GM12878 (cell line): ENCODE measurements around the gene ESPNL. TPM values are rescaled to one million over a fixed set of nuclear protein-coding genes. Genes with fewer than 3 reads are reported as not detected.

ENCODE experiments used
- ATAC-seq: fragments of 200-7000 bp; cut with Tn5 transposase; 3 replicates; pipeline ENCODE4 v1.9.1; 2020; ENCODE audit warnings: mild to moderate bottlenecking, moderate library complexity
- BruUV-seq: library from RNA; stranded (reverse); fragments of 400-500 nt; replicated peaks from 2 replicates; lab custom pipeline; 2021; lab: Mats Ljungman, UMichigan
- CTCF ChIA-PET: fragments of 300-600 bp; sonication (Branson Sonifier 250); formaldehyde crosslinking; extraction: SDS; loops from one replicate; lab custom pipeline; 2021; ENCODE audit warnings: inconsistent platforms; lab: Yijun Ruan, JAX
- POLR2A ChIA-PET: fragments of 350-600 bp; formaldehyde crosslinking; extraction: SDS; loops from one replicate; lab custom pipeline; 2021; ENCODE audit warnings: inconsistent platforms; lab: Charles Lee
- RAD21 ChIA-PET: fragments of 300-600 bp; sonication (Branson Sonifier 250); formaldehyde crosslinking; loops from one replicate; lab custom pipeline; 2023; ENCODE audit warnings: antibody characterized with exemption; ENCODE audit not compliant: unreplicated experiment; lab: Charles Lee
- SMC1A ChIA-PET: fragments of 300-600 bp; sonication (Branson Sonifier 250); formaldehyde crosslinking; loops from one replicate; lab custom pipeline; 2023; ENCODE audit not compliant: unreplicated experiment, uncharacterized antibody; lab: Charles Lee
- DNase-seq: peaks from one replicate; pipeline ENCODE4 v3.0.0-alpha.2; 2011; ENCODE audit warnings: low read depth, low spot score
- FAIRE-seq: peaks from 3 replicates; lab custom pipeline; 2011; peaks lifted over from hg19 to GRCh38; lab: Jason Lieb, UNC
- H2AFZ ChIP-seq: 2 replicates; pipeline ENCODE4 v1.6.0; 2011; ENCODE audit warnings: low read depth, low read length, control low read depth; ENCODE audit not compliant: control insufficient read depth
- H3K27ac ChIP-seq: 2 replicates; pipeline ENCODE4 v1.5.1; 2011; ENCODE audit warnings: control low read depth; ENCODE audit not compliant: control insufficient read depth, insufficient read depth
- H3K27me3 ChIP-seq, 2 experiments: replicated peaks in 1 of 2; 2 replicates each; pipeline versions ENCODE4 v1.6.0 to v1.6.1; 2011; ENCODE audit warnings: low read length in 1 of 2; ENCODE audit not compliant: control insufficient read depth in 2 of 2, insufficient read depth in 2 of 2
- H3K36me3 ChIP-seq, 2 experiments: 2 replicates each; pipeline ENCODE4 v1.5.1; 2011; ENCODE audit warnings: low read length in 1 of 2; ENCODE audit not compliant: control insufficient read depth in 2 of 2, insufficient read depth in 2 of 2
- H3K4me1 ChIP-seq: 2 replicates; pipeline ENCODE4 v1.6.1; 2011; ENCODE audit warnings: mild to moderate bottlenecking, low read length, moderate library complexity, mixed read lengths; ENCODE audit not compliant: control insufficient read depth, insufficient read depth
- H3K4me2 ChIP-seq: 2 replicates; pipeline ENCODE4 v1.6.0; 2011; ENCODE audit warnings: control low read depth; ENCODE audit not compliant: control insufficient read depth, insufficient read depth
- H3K4me3 ChIP-seq: fragments of 200-600 bp; sonication (generic); 2 replicates; pipeline ENCODE4 v1.5.1; 2016
- H3K79me2 ChIP-seq: 2 replicates; pipeline ENCODE4 v1.6.0; 2011; ENCODE audit warnings: low read length; ENCODE audit not compliant: control insufficient read depth, insufficient read depth
- H3K9ac ChIP-seq: 2 replicates; pipeline ENCODE4 v1.8.0; 2011; ENCODE audit warnings: low read length, control low read depth, mixed read lengths; ENCODE audit not compliant: control insufficient read depth, insufficient read depth
- H3K9me3 ChIP-seq: replicated peaks from 3 replicates; pipeline ENCODE4 v1.5.1; 2011; ENCODE audit warnings: mild to moderate bottlenecking, low read length; ENCODE audit not compliant: control insufficient read depth, insufficient read depth
- H4K20me1 ChIP-seq: 2 replicates; pipeline ENCODE4 v1.6.0; 2011; ENCODE audit not compliant: control insufficient read depth, insufficient read depth
- BMI1 ChIP-seq: fragments of 450-650 bp; IDR thresholded peaks from 2 replicates; pipeline ENCODE4 v1.6.1; 2016; ENCODE audit warnings: mild to moderate bottlenecking, moderate library complexity, borderline replicate concordance
- IKZF2 ChIP-seq, 2 experiments: fragments of 450-650 bp; IDR thresholded peaks; 2 replicates each; pipeline ENCODE4 v1.6.1; 2017; ENCODE audit warnings: mild to moderate bottlenecking in 2 of 2, moderate library complexity in 2 of 2
- JUNB ChIP-seq: IDR thresholded peaks from 2 replicates; pipeline ENCODE4 v1.6.1; 2016; ENCODE audit warnings: antibody characterized with exemption, mild to moderate bottlenecking
- NFXL1 ChIP-seq: fragments of 450-650 bp; IDR thresholded peaks from 2 replicates; pipeline ENCODE4 v1.6.1; 2017; ENCODE audit warnings: antibody characterized with exemption, mild to moderate bottlenecking, borderline replicate concordance
- PML ChIP-seq: IDR thresholded peaks from 2 replicates; pipeline ENCODE4 v1.6.1; 2012; ENCODE audit warnings: low read length, inconsistent platforms
- RELA ChIP-seq: fragments of 450-650 bp; IDR thresholded peaks from 2 replicates; pipeline ENCODE4 v1.8.0; 2014; ENCODE audit warnings: borderline replicate concordance; ENCODE audit not compliant: partially characterized antibody
- RFX5 ChIP-seq: IDR thresholded peaks from 2 replicates; pipeline ENCODE4 v1.6.1; 2011; ENCODE audit warnings: low read depth, low read length, improper control_type of control experiment
- SMAD1 ChIP-seq: fragments of 450-650 bp; IDR thresholded peaks from 2 replicates; pipeline ENCODE4 v1.6.1; 2018; ENCODE audit warnings: mild to moderate bottlenecking, low read depth; ENCODE audit not compliant: partially characterized antibody
- SMC3 ChIP-seq: IDR thresholded peaks from 2 replicates; pipeline ENCODE4 v1.6.1; 2011; ENCODE audit warnings: low read length, improper control_type of control experiment, borderline replicate concordance
- SP1 ChIP-seq: IDR thresholded peaks from one replicate; pipeline ENCODE4 v1.6.1; 2011; ENCODE audit warnings: low read depth, low read length
- STAT3 ChIP-seq: IDR thresholded peaks from 2 replicates; pipeline ENCODE4 v1.6.1; 2011; ENCODE audit warnings: low read depth, low read length, improper control_type of control experiment
- SUZ12 ChIP-seq: fragments of 200-600 bp; sonication (generic); IDR thresholded peaks from one replicate; pipeline ENCODE4 v1.6.1; 2018; ENCODE audit warnings: antibody characterized with exemption, mild to moderate bottlenecking; ENCODE audit not compliant: unreplicated experiment
- TARDBP ChIP-seq: IDR thresholded peaks from 2 replicates; pipeline ENCODE4 v1.6.1; 2016; ENCODE audit warnings: borderline replicate concordance
- ZBED1 ChIP-seq: IDR thresholded peaks from 2 replicates; pipeline ENCODE4 v1.6.1; 2016; ENCODE audit warnings: borderline replicate concordance
- ZNF217 ChIP-seq: fragments of 450-650 bp; IDR thresholded peaks from 2 replicates; pipeline ENCODE4 v1.6.1; 2017; ENCODE audit warnings: antibody characterized with exemption, mild to moderate bottlenecking
- ZSCAN29 ChIP-seq: fragments of 450-650 bp; IDR thresholded peaks from 2 replicates; pipeline ENCODE4 v1.6.1; 2017; ENCODE audit warnings: mild to moderate bottlenecking, moderate library complexity
- WGBS: methylation state at CpG from one replicate; pipeline ENCODE4 v1.1.6; 2016; ENCODE audit warnings: low lambda C conversion rate; ENCODE audit not compliant: insufficient replicate concordance, insufficient coverage; ENCODE audit errors: missing lambda C conversion rate; 5-methylcytosine and 5-hydroxymethylcytosine counted together
- in situ Hi-C: fragments of 300-500 bp; cut with MboI; formaldehyde crosslinking; loops from 9 replicates; pipeline ENCODE4 v1.14.3; 2018; ENCODE audit warnings: mixed read lengths
- intact Hi-C: fragments of 100-400 bp; cut with micrococcal nuclease; formaldehyde crosslinking; loops from one replicate; pipeline ENCODE4 v1.14.2; 2022; ENCODE audit not compliant: unreplicated experiment
- polyA plus RNA-seq, 11 experiments: library from polyadenylated mRNA; depleted of rRNA in 4 of 11; unstranded in 6 of 11; stranded (reverse) in 5 of 11; fragments of >200 nt; fragmentation: Nextera tagmentation in 4 of 11; fragmentation: Illumina TruSeq in 1 of 11; extraction: Ambion mirVana in 4 of 11; extraction: Trizol in 1 of 11; gene quantifications; 1 replicate in 1 of 11; 2 replicates in 10 of 11; pipeline versions ENCODE4 v1.2.1 to v1.2.3, GENCODE V29; 2011 to 2016; ENCODE audit warnings: inconsistent platforms in 2 of 11, missing spikeins in 2 of 11, low read depth in 1 of 11
- total RNA-seq, 4 experiments: library from RNA; depleted of rRNA in 3 of 4; stranded (reverse); fragments of >200 nt in 3 of 4; fragmentation: Illumina TruSeq in 1 of 4; extraction: Trizol in 1 of 4; gene quantifications; 2 replicates each; pipeline versions ENCODE4 v1.2.1 to v1.2.3, GENCODE V29; 2013 to 2021
- TF ChIP-seq, protein P1 (sequence below): IDR thresholded peaks from 2 replicates; pipeline ENCODE4 v1.6.1; 2011; ENCODE audit warnings: mild to moderate bottlenecking, low read depth, low read length, moderate library complexity; ENCODE audit not compliant: insufficient replicate concordance
- TF ChIP-seq, protein P2 (sequence below): fragments of 450-650 bp; IDR thresholded peaks from 2 replicates; pipeline ENCODE4 v1.6.1; 2017; ENCODE audit warnings: mild to moderate bottlenecking, moderate library complexity
- TF ChIP-seq, protein P3 (sequence below): IDR thresholded peaks from 2 replicates; pipeline ENCODE4 v1.6.1; 2012; ENCODE audit warnings: low read depth, low read length, improper control_type of control experiment

Gene ESPNL
- total and polyA plus RNA-seq, 10 of the 15 experiments (the other 5 are each of a cell fraction or from before 2014, with no cell fraction given), result 0.05 to 0.94 (median 0.36) TPM; not detected in 3

DNA sequence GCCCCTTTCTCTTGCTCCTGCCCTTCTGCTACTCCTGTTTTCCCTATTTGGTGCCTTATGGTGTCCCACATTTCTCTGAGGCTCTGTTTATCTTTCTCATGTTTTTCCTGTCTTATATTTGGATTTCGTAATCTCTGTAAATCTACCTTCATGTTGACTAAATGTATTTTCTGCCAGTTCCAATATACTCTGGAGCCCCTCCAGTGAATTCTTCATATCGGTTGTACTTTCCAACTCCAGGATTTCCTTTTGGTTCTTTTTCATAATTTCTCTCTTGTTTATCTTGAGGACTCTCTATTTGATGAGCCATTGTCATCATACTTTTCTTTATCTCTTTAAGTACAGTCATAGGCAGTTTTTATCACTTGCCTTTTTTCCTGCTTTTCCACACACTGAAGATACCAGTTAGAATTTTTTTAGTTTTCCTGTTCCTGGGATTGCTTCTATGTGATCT is 20.2 kb upstream of the ESPNL start:
- Histone ChIP-seq H3K4me1 (no peaks in the 10 kb centered on the region), H4K20me1 (no peaks in the 10 kb centered on the region), H3K79me2 (no peaks in the 10 kb centered on the region), H2AFZ (no peak overlapping the region), H3K36me3 (peaks cover 18 to 25% of the 10 kb centered on the region in 2 experiments), H3K4me3 (no peak overlapping the region)
- in situ Hi-C loops (no loop called here), intact Hi-C loops (no loop called here)
- BruUV-seq, result no TSS peak
- CTCF ChIA-PET, result no interaction called here
- no peak for ATAC-seq
- SMC1A ChIA-PET, result no interaction called here
- POLR2A ChIA-PET, result no interaction called here
- 96% methylated on average over 2 of the region's 2 CpGs for WGBS
- DNase-seq, result no peak
- RAD21 ChIA-PET, result no interaction called here
- TF ChIP-seq, protein P1, sequence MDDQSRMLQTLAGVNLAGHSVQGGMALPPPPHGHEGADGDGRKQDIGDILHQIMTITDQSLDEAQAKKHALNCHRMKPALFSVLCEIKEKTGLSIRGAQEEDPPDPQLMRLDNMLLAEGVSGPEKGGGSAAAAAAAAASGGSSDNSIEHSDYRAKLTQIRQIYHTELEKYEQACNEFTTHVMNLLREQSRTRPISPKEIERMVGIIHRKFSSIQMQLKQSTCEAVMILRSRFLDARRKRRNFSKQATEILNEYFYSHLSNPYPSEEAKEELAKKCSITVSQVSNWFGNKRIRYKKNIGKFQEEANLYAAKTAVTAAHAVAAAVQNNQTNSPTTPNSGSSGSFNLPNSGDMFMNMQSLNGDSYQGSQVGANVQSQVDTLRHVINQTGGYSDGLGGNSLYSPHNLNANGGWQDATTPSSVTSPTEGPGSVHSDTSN, result no peak
- no peak for TF ChIP-seq ZNF217
- no peak for TF ChIP-seq ZBED1
- TF ChIP-seq BMI1, result no peak
- no peak for TF ChIP-seq RFX5
- no peak for TF ChIP-seq JUNB
- TF ChIP-seq, protein P2, sequence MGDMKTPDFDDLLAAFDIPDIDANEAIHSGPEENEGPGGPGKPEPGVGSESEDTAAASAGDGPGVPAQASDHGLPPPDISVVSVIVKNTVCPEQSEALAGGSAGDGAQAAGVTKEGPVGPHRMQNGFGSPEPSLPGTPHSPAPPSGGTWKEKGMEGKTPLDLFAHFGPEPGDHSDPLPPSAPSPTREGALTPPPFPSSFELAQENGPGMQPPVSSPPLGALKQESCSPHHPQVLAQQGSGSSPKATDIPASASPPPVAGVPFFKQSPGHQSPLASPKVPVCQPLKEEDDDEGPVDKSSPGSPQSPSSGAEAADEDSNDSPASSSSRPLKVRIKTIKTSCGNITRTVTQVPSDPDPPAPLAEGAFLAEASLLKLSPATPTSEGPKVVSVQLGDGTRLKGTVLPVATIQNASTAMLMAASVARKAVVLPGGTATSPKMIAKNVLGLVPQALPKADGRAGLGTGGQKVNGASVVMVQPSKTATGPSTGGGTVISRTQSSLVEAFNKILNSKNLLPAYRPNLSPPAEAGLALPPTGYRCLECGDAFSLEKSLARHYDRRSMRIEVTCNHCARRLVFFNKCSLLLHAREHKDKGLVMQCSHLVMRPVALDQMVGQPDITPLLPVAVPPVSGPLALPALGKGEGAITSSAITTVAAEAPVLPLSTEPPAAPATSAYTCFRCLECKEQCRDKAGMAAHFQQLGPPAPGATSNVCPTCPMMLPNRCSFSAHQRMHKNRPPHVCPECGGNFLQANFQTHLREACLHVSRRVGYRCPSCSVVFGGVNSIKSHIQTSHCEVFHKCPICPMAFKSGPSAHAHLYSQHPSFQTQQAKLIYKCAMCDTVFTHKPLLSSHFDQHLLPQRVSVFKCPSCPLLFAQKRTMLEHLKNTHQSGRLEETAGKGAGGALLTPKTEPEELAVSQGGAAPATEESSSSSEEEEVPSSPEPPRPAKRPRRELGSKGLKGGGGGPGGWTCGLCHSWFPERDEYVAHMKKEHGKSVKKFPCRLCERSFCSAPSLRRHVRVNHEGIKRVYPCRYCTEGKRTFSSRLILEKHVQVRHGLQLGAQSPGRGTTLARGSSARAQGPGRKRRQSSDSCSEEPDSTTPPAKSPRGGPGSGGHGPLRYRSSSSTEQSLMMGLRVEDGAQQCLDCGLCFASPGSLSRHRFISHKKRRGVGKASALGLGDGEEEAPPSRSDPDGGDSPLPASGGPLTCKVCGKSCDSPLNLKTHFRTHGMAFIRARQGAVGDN, result no peak
- TF ChIP-seq SUZ12, result no peak
- TF ChIP-seq SP1, result no peak
- TF ChIP-seq STAT3, result no peak
- TF ChIP-seq TARDBP, result no peak
- TF ChIP-seq, protein P3, sequence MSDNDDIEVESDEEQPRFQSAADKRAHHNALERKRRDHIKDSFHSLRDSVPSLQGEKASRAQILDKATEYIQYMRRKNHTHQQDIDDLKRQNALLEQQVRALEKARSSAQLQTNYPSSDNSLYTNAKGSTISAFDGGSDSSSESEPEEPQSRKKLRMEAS, result no peak
- TF ChIP-seq PML, result no peak
- no peak for TF ChIP-seq IKZF2 (IDR thresholded peaks at IDR 0.05)
- no peak for TF ChIP-seq RELA
- TF ChIP-seq ZSCAN29, result no peak
- TF ChIP-seq SMC3, result no peak
- TF ChIP-seq NFXL1, result no peak
- no peak for TF ChIP-seq SMAD1
- TF ChIP-seq, all 136 proteins: peak for 0
- no peak for FAIRE-seq
- H3K27ac ChIP-seq, result no peak overlapping the region
- no peaks in the 10 kb centered on the region for H3K9me3 ChIP-seq
- no peak overlapping the region for H3K9ac ChIP-seq
- H3K4me2 ChIP-seq, result no peak overlapping the region
- H3K27me3 ChIP-seq, result no peaks in the 10 kb centered on the region
